Calu3 (cell line): Measurements from ENCODE around the gene PPFIBP2. TPM values are rescaled to one million over a fixed set of nuclear protein-coding genes. Genes with fewer than 3 reads are reported as not detected.

Experiments
- BruUV-seq: library from RNA; stranded (reverse); fragments of 400-500 nt; replicated peaks from 2 replicates; lab custom pipeline; 2021; lab: Mats Ljungman, UMichigan
- CTCF ChIA-PET: fragments of 300-600 bp; sonication (Branson Sonifier 250); formaldehyde crosslinking; loops from one replicate; lab custom pipeline; 2022; ENCODE audit warnings: antibody characterized with exemption; lab: Charles Lee
- DNase-seq: peaks from one replicate; pipeline ENCODE4 v3.0.0; 2022
- H3K27ac Mint-ChIP-seq: one replicate; pipeline ENCODE4 v1.8.0; 2022; ENCODE audit warnings: mixed read lengths; ENCODE audit not compliant: unreplicated experiment
- H3K27me3 Mint-ChIP-seq: one replicate; pipeline ENCODE4 v1.8.0; 2022; ENCODE audit warnings: mixed read lengths; ENCODE audit not compliant: unreplicated experiment
- H3K36me3 Mint-ChIP-seq: one replicate; pipeline ENCODE4 v1.8.0; 2022; ENCODE audit warnings: mild to moderate bottlenecking, moderate library complexity, mixed read lengths; ENCODE audit not compliant: insufficient read depth, unreplicated experiment
- H3K4me1 Mint-ChIP-seq: one replicate; pipeline ENCODE4 v1.8.0; 2022; ENCODE audit warnings: mild to moderate bottlenecking, low read depth, mixed read lengths; ENCODE audit not compliant: unreplicated experiment
- H3K4me3 Mint-ChIP-seq: one replicate; pipeline ENCODE4 v1.8.0; 2022; ENCODE audit warnings: mild to moderate bottlenecking, low read depth, moderate library complexity, mixed read lengths; ENCODE audit not compliant: unreplicated experiment
- H3K9me3 Mint-ChIP-seq: one replicate; pipeline ENCODE4 v1.8.0; 2022; ENCODE audit warnings: low read depth, mixed read lengths; ENCODE audit not compliant: unreplicated experiment
- intact Hi-C: fragments of 100-400 bp; cut with micrococcal nuclease; formaldehyde crosslinking; loops from one replicate; pipeline ENCODE4 v1.10.0; 2022; ENCODE audit not compliant: unreplicated experiment
- total RNA-seq: library from RNA; stranded (reverse); gene quantifications from 2 replicates; pipeline ENCODE4 v1.2.3, GENCODE V29; 2022
- TF ChIP-seq, protein P1 (sequence below): fragments of 200-600 bp; IDR thresholded peaks from one replicate; pipeline ENCODE4 v1.8.0; 2022; ENCODE audit warnings: antibody characterized with exemption; ENCODE audit not compliant: unreplicated experiment

Gene PPFIBP2
- total RNA-seq, 1 experiment from 2014 or later: 28.5 TPM

DNA sequence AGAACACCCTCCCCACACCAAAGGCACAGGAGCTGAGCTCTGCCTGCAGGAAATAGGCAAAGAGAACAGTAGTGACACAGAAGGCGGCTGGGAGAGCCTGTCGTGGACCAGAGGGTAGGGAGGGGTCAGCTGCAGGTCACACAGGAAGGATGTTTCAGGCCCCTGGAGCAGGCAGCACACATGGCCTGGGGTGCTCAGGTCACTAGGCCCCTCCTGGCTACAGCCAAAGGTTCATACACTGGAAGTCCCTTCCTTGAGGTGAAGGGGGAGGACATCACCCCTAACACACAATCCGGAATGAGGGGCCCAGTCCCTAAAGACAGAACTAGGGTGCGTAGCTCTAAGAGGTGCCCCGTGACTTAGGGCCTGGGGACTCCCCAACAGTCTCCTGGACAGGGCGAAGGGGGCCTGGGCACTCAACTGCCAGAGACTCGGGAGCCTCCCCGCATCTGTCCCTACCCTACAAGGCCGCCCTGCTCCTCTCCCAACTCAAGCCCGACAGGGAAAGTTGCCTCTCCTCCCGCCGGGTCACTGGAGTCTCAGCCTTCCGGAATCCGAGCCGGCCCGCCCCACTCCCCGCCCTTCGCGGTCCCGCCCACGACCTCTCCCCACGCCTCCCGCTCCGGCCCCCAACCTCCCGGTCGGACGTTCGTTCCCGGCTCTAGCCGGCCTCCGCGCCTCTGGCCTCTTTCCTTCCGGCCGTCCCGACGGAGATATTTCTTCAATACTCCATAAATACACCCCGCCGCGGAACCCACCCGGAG lies 159.3 kb downstream of the PPFIBP2 start, which contains the start of gene CYB5R2:
CYB5R2 (minus strand) TSS at position 541 of the 764 bp plus-strand sequence. CDS start 675 bp downstream, outside the sequence.
- peaks cover 68% of the 10 kb centered on the region for H3K4me1 Mint-ChIP-seq
- H3K4me3 Mint-ChIP-seq: peak within 1 kb of the TSS; percentile 81
- TF ChIP-seq, protein P1, sequence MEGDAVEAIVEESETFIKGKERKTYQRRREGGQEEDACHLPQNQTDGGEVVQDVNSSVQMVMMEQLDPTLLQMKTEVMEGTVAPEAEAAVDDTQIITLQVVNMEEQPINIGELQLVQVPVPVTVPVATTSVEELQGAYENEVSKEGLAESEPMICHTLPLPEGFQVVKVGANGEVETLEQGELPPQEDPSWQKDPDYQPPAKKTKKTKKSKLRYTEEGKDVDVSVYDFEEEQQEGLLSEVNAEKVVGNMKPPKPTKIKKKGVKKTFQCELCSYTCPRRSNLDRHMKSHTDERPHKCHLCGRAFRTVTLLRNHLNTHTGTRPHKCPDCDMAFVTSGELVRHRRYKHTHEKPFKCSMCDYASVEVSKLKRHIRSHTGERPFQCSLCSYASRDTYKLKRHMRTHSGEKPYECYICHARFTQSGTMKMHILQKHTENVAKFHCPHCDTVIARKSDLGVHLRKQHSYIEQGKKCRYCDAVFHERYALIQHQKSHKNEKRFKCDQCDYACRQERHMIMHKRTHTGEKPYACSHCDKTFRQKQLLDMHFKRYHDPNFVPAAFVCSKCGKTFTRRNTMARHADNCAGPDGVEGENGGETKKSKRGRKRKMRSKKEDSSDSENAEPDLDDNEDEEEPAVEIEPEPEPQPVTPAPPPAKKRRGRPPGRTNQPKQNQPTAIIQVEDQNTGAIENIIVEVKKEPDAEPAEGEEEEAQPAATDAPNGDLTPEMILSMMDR: no peak
- intact Hi-C loops: loop anchor here (10.0 kb wide), 1 partner anchor 422 kb away; no protein-coding TSS in a partner anchor
- H3K27me3 Mint-ChIP-seq: no peaks in the 10 kb centered on the region
- H3K9me3 Mint-ChIP-seq: no peaks in the 10 kb centered on the region
- TSS peak; percentile 36 for BruUV-seq
- CTCF ChIA-PET: interaction anchor here (0.8 to 1.8 kb wide), 3 partner anchors 16 to 101 kb away, joined by 3 to 9 read pairs (median 3); no protein-coding TSS in a partner anchor
- peaks cover 26% of the 10 kb centered on the region for H3K36me3 Mint-ChIP-seq
- H3K27ac Mint-ChIP-seq: peak within 1 kb of the TSS; percentile 71
- peak; percentile 77 for DNase-seq

DNA sequence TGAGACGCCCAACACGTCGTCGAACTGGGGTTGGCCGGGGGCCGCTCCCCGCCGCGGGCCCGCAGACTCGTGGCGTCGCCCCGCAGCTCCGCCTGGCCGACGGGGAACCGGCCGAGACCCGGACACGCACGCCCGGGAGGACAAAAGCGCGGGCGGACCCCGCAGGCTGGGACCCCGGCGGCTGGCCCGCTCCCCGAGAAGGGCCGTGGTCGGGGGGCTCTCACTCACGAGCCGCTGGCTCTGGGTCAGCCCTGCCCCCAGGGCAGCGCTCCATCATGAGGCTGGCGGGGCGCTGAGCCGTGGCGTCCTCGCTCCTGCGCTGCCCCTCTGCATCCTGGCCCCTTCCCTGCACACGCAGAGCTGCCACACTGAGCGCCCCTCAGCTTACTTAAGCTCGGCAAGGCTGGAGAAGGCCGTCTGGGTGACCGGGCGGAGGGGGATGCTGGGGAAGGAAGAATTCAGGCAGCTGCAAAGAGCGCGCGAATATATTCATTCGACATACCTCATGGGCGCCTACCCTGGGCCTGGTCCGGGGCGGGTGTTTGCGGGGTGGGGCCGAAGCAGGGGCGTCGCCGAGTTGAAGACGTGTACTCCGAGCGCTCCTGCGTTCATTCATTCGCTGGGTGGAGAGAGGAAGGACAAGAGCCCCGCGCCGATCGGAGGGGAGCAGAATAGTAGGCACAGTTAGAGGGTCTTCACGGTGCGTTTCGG lies 160.1 kb downstream of the PPFIBP2 start:
- Mint-ChIP-seq H3K9me3 (no peaks in the 10 kb centered on the region), H3K4me3 (peak overlapping the region; percentile 81), H3K4me1 (peaks cover 63% of the 10 kb centered on the region), H3K27me3 (no peaks in the 10 kb centered on the region), H3K27ac (peak overlapping the region; percentile 71), H3K36me3 (peaks cover 26% of the 10 kb centered on the region)
- TF ChIP-seq, protein P1: no peak
- CTCF ChIA-PET: interaction anchor here (0.7 to 1.8 kb wide), 3 partner anchors 10 to 102 kb away, joined by 3 to 9 read pairs (median 8); no protein-coding TSS in a partner anchor
- BruUV-seq: no TSS peak
- intact Hi-C loops: loop anchor here (10.0 kb wide), 1 partner anchor 421 kb away; no protein-coding TSS in a partner anchor
- peak; percentile 49 for DNase-seq

DNA sequence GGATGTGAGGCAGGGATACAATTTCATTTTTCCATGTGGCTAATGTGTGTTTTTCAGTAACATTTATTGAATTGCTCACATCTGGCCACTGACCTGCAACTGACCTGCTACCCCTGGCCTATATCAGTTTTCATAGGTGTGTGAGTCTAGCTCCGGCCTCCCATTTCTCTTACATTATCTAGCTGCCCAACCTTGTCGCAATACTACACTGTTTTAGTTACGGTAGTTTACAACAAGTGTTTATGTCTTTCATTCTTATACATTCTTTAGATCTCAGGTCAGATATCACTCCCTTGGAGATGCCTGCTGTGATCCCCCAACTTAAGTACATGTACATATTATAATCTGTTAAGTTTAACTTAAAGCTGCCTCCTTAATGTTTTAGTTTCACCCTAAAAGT lies 161.8 kb downstream of the PPFIBP2 start:
- H3K4me1 Mint-ChIP-seq: peaks cover 52% of the 10 kb centered on the region
- H3K4me3 Mint-ChIP-seq: no peak overlapping the region
- no peak overlapping the region for H3K27ac Mint-ChIP-seq
- DNase-seq: no peak
- H3K36me3 Mint-ChIP-seq: peaks cover 26% of the 10 kb centered on the region
- intact Hi-C loops: loop anchor here (10.0 kb wide), 1 partner anchor 419 kb away; no protein-coding TSS in a partner anchor
- CTCF ChIA-PET: no interaction called here
- TF ChIP-seq, protein P1: no peak
- BruUV-seq: no TSS peak
- H3K27me3 Mint-ChIP-seq: peaks cover 12% of the 10 kb centered on the region
- no peaks in the 10 kb centered on the region for H3K9me3 Mint-ChIP-seq

DNA sequence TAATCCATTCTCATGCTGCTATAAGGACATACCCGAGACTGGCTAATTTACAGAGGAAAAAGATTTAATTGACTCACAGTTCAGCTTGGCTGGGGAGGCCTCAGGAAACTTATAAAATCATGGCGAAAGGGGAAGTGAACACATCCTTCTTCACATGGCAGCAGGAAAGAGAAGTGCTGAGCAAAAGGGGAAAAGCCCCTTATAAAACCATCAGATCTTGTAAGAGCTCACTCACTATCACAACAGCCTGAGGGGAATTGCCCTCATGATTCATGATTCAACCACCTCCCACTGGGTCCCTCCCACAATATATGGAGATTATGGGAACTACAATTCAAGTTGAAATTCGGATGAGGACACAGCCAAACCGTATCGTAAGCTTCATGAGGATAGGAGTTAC lies 163.3 kb downstream of the PPFIBP2 start:
- H3K36me3 Mint-ChIP-seq: peaks cover 22% of the 10 kb centered on the region
- H3K9me3 Mint-ChIP-seq: no peaks in the 10 kb centered on the region
- TF ChIP-seq, protein P1: no peak
- no peak for DNase-seq
- no peak overlapping the region for H3K4me3 Mint-ChIP-seq
- BruUV-seq: no TSS peak
- CTCF ChIA-PET: no interaction called here
- intact Hi-C loops: loop anchor here (10.0 kb wide), 1 partner anchor 418 kb away; no protein-coding TSS in a partner anchor
- peaks cover 21% of the 10 kb centered on the region for H3K27me3 Mint-ChIP-seq
- peaks cover 38% of the 10 kb centered on the region for H3K4me1 Mint-ChIP-seq
- no peak overlapping the region for H3K27ac Mint-ChIP-seq
